HepG2 (cell line): ENCODE measurements around the gene INO80C.

Experiments used
- CTCF ChIP-seq: sonication (generic); formaldehyde crosslinking; IDR thresholded peaks from 2 replicates; pipeline ENCODE4 v1.5.0; 2020; ENCODE audit warnings: mild to moderate bottlenecking, missing genetic modification reagents, moderate library complexity
- FOSL1 ChIP-seq: sonication (generic); formaldehyde crosslinking; IDR thresholded peaks from 2 replicates; pipeline ENCODE4 v1.9.0; 2021; ENCODE audit warnings: missing genetic modification reagents, borderline replicate concordance
- POLR2A ChIP-seq, 2 experiments: IDR thresholded peaks; 2 replicates each; pipeline ENCODE4 v1.6.1; 2011; ENCODE audit warnings: low read depth in 2 of 2, low read length in 2 of 2, mild to moderate bottlenecking in 1 of 2, moderate library complexity in 1 of 2; ENCODE audit not compliant: insufficient read depth in 1 of 2
- RELA ChIP-seq: sonication (generic); formaldehyde crosslinking; IDR thresholded peaks from 2 replicates; pipeline ENCODE4 v1.4.0; 2020; ENCODE audit warnings: missing genetic modification reagents
- TRIM22 ChIP-seq: fragments of 450-650 bp; IDR thresholded peaks from 2 replicates; pipeline ENCODE4 v1.6.1; 2017
- ZNF710 ChIP-seq: sonication (generic); formaldehyde crosslinking; IDR thresholded peaks from 2 replicates; pipeline ENCODE4 v1.5.0; 2020; ENCODE audit warnings: mild to moderate bottlenecking, missing genetic modification reagents, borderline replicate concordance
- TF ChIP-seq, protein P1 (sequence below): conservative IDR thresholded peaks from 2 replicates; pipeline ENCODE4 v1.6.1; 2018; ENCODE audit warnings: missing genetic modification reagents
- TF ChIP-seq, protein P2 (sequence below): sonication (generic); formaldehyde crosslinking; IDR thresholded peaks from 2 replicates; pipeline ENCODE4 v1.4.0; 2020; ENCODE audit warnings: missing genetic modification reagents, borderline replicate concordance
- TF ChIP-seq, protein P3 (sequence below): sonication (generic); formaldehyde crosslinking; IDR thresholded peaks from 2 replicates; pipeline ENCODE4 v1.5.0; 2020; ENCODE audit warnings: mild to moderate bottlenecking, low read depth, missing genetic modification reagents, borderline replicate concordance

DNA sequence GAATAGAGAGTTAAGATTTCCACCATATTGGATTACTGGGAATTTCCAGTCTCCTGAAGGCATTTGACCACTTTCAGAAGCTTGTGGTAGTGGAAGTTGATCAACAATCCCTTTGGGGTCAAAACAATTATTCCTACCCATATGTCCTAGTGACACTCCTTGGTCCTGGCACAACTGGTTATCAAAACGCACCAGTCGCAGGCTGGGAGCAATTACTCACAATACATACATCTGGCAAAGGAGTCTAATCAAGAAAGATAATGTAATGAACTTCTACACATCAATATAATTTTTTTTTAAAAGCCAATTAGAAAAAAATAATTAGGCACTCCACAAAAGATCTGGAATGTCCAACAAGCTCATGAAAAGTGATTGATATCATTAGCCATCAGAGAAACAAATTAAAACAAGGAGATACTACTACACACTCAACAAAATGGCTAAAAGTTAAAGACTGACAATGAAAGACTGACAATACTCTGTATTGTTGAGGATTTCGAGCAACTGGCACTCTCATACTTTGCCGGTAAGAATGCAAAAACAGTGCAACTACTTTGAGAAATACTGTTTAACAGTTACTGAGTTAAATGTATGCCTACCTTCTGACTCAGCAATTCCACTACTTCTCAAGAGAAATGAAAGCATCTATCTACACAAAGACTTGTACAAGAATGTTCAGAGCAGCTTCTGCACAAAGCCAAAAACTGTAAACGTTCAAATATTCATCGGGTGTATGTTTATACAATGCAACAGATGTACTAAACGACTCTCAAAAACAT, 2.0 kb downstream of the INO80C start:
- TF ChIP-seq, protein P1, sequence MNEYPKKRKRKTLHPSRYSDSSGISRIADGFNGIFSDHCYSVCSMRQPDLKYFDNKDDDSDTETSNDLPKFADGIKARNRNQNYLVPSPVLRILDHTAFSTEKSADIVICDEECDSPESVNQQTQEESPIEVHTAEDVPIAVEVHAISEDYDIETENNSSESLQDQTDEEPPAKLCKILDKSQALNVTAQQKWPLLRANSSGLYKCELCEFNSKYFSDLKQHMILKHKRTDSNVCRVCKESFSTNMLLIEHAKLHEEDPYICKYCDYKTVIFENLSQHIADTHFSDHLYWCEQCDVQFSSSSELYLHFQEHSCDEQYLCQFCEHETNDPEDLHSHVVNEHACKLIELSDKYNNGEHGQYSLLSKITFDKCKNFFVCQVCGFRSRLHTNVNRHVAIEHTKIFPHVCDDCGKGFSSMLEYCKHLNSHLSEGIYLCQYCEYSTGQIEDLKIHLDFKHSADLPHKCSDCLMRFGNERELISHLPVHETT (CRISPR knock-in tag): no peak
- TF ChIP-seq CTCF (CRISPR knock-in tag) (no peak), FOSL1 (CRISPR knock-in tag) (no peak), TRIM22 (no peak), POLR2A (IDR thresholded peaks at IDR 0.05; ENCODE audit: insufficient read depth in 1 of 2, low read depth in 2 of 2, low read length in 2 of 2) (no peak), ZNF710 (CRISPR knock-in tag) (no peak), RELA (CRISPR knock-in tag) (no peak)
- TF ChIP-seq, protein P2, sequence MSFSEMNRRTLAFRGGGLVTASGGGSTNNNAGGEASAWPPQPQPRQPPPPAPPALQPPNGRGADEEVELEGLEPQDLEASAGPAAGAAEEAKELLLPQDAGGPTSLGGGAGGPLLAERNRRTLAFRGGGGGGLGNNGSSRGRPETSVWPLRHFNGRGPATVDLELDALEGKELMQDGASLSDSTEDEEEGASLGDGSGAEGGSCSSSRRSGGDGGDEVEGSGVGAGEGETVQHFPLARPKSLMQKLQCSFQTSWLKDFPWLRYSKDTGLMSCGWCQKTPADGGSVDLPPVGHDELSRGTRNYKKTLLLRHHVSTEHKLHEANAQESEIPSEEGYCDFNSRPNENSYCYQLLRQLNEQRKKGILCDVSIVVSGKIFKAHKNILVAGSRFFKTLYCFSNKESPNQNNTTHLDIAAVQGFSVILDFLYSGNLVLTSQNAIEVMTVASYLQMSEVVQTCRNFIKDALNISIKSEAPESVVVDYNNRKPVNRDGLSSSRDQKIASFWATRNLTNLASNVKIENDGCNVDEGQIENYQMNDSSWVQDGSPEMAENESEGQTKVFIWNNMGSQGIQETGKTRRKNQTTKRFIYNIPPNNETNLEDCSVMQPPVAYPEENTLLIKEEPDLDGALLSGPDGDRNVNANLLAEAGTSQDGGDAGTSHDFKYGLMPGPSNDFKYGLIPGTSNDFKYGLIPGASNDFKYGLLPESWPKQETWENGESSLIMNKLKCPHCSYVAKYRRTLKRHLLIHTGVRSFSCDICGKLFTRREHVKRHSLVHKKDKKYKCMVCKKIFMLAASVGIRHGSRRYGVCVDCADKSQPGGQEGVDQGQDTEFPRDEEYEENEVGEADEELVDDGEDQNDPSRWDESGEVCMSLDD (CRISPR knock-in tag): no peak
- TF ChIP-seq, protein P3, sequence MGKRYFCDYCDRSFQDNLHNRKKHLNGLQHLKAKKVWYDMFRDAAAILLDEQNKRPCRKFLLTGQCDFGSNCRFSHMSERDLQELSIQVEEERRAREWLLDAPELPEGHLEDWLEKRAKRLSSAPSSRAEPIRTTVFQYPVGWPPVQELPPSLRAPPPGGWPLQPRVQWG (CRISPR knock-in tag): no peak
